HEK293 (cell line): Measurements from ENCODE around the gene LRRC34.

ENCODE experiments used
- CTCF ChIA-PET: fragments of 350-600 bp; formaldehyde crosslinking; extraction: SDS; loops from one replicate; lab custom pipeline; 2021; ENCODE audit warnings: antibody characterized with exemption; lab: Yijun Ruan, JAX
- POLR2A ChIA-PET: fragments of 300-600 bp; formaldehyde crosslinking; extraction: SDS; loops from one replicate; lab custom pipeline; 2020; ENCODE audit warnings: antibody characterized with exemption, inconsistent platforms; lab: Yijun Ruan, JAX
- H3K27ac ChIP-seq: fragments of 200-500 bp; sonication (Bioruptor generic); 2 replicates; pipeline ENCODE4 v1.5.1; 2014; ENCODE audit warnings: low read depth, low read length, control low read depth, inconsistent platforms; ENCODE audit errors: extremely low read depth
- H3K36me3 ChIP-seq, 2 experiments: fragments of 200-500 bp in 1 of 2; sonication (Bioruptor generic) in 1 of 2; 1 replicate in 1 of 2; 2 replicates in 1 of 2; pipeline ENCODE4 v1.5.1; 2014 to 2017; ENCODE audit warnings: inconsistent platforms in 2 of 2, low read length in 2 of 2; ENCODE audit not compliant: control insufficient read depth in 2 of 2, insufficient read depth in 1 of 2
- H3K4me1 ChIP-seq: fragments of 200-500 bp; sonication (Bioruptor generic); 2 replicates; pipeline ENCODE4 v1.5.1; 2014; ENCODE audit warnings: mild to moderate bottlenecking, low read length, inconsistent platforms; ENCODE audit not compliant: control insufficient read depth, insufficient read depth
- H3K4me3 ChIP-seq: 2 replicates; pipeline ENCODE4 v1.5.1; 2011; ENCODE audit warnings: low read depth, mild to moderate bottlenecking, control low read depth, low read length, moderate library complexity
- H3K9me3 ChIP-seq: fragments of 200-500 bp; sonication (Bioruptor generic); 2 replicates; pipeline ENCODE4 v1.5.1; 2014; ENCODE audit warnings: low read depth, low read length, inconsistent platforms; ENCODE audit not compliant: control insufficient read depth, insufficient read depth
- GLI2 ChIP-seq: fragments of 450-650 bp; formaldehyde crosslinking; IDR thresholded peaks from 2 replicates; pipeline ENCODE4; 2017; ENCODE audit warnings: missing biosample characterization, missing genetic modification characterization, low read depth, borderline replicate concordance
- MEIS1 ChIP-seq: sonication (generic); formaldehyde crosslinking; IDR thresholded peaks from 2 replicates; pipeline ENCODE4 v1.8.1; 2022; ENCODE audit warnings: missing genetic modification reagents, mild to moderate bottlenecking, borderline replicate concordance
- OSR2 ChIP-seq: fragments of 450-650 bp; formaldehyde crosslinking; IDR thresholded peaks from 2 replicates; pipeline ENCODE4 v1.5.1; 2016; ENCODE audit warnings: missing biosample characterization, missing genetic modification characterization
- PRDM6 ChIP-seq: fragments of 450-650 bp; formaldehyde crosslinking; IDR thresholded peaks from 2 replicates; pipeline ENCODE4 v1.5.1; 2017; ENCODE audit warnings: missing biosample characterization, missing genetic modification characterization
- SP2 ChIP-seq: fragments of 450-650 bp; formaldehyde crosslinking; IDR thresholded peaks from 2 replicates; pipeline ENCODE4 v1.5.1; 2016; ENCODE audit warnings: missing biosample characterization, missing genetic modification characterization
- SP3 ChIP-seq: fragments of 450-650 bp; formaldehyde crosslinking; IDR thresholded peaks from 2 replicates; pipeline ENCODE4 v1.5.1; 2016; ENCODE audit warnings: missing biosample characterization, missing genetic modification characterization
- WT1 ChIP-seq: fragments of 450-650 bp; formaldehyde crosslinking; IDR thresholded peaks from 2 replicates; pipeline ENCODE4 v1.5.1; 2016; ENCODE audit warnings: missing biosample characterization, missing genetic modification characterization
- ZBTB21 ChIP-seq: fragments of 450-650 bp; formaldehyde crosslinking; IDR thresholded peaks from 2 replicates; pipeline ENCODE4 v1.5.1; 2017; ENCODE audit warnings: missing biosample characterization, missing genetic modification characterization
- ZFP69B ChIP-seq: fragments of 450-650 bp; formaldehyde crosslinking; IDR thresholded peaks from 2 replicates; pipeline ENCODE4 v1.5.1; 2016; ENCODE audit warnings: missing biosample characterization, missing genetic modification characterization
- ZNF132 ChIP-seq: fragments of 450-650 bp; formaldehyde crosslinking; IDR thresholded peaks from 2 replicates; pipeline ENCODE4 v1.5.1; 2017; ENCODE audit warnings: missing biosample characterization, missing genetic modification characterization, borderline replicate concordance
- ZNF140 ChIP-seq: fragments of 450-650 bp; formaldehyde crosslinking; IDR thresholded peaks from 2 replicates; pipeline ENCODE4 v1.5.1; 2016; ENCODE audit warnings: missing biosample characterization, missing genetic modification characterization
- ZNF391 ChIP-seq: fragments of 450-650 bp; formaldehyde crosslinking; IDR thresholded peaks from 2 replicates; pipeline ENCODE4 v1.5.1; 2016; ENCODE audit warnings: low read depth, missing biosample characterization, missing genetic modification characterization, borderline replicate concordance
- ZNF423 ChIP-seq: fragments of 450-650 bp; formaldehyde crosslinking; IDR thresholded peaks from 2 replicates; pipeline ENCODE4 v1.5.1; 2016; ENCODE audit warnings: missing biosample characterization, missing genetic modification characterization
- ZNF473 ChIP-seq: fragments of 450-650 bp; formaldehyde crosslinking; IDR thresholded peaks from 2 replicates; pipeline ENCODE4 v1.5.1; 2017; ENCODE audit warnings: missing biosample characterization, missing genetic modification characterization
- ZNF544 ChIP-seq: fragments of 450-650 bp; formaldehyde crosslinking; IDR thresholded peaks from 2 replicates; pipeline ENCODE4 v1.5.0; 2017; ENCODE audit warnings: missing biosample characterization, missing genetic modification characterization
- ZNF555 ChIP-seq: fragments of 450-650 bp; formaldehyde crosslinking; conservative IDR thresholded peaks from 2 replicates; pipeline ENCODE4 v1.5.1; 2017; ENCODE audit warnings: missing biosample characterization, mild to moderate bottlenecking, missing genetic modification characterization, inconsistent platforms
- ZNF558 ChIP-seq: fragments of 450-650 bp; formaldehyde crosslinking; IDR thresholded peaks from 2 replicates; pipeline ENCODE4 v1.5.1; 2016; ENCODE audit warnings: missing biosample characterization, missing genetic modification characterization
- ZNF658 ChIP-seq: fragments of 450-650 bp; formaldehyde crosslinking; IDR thresholded peaks from 2 replicates; pipeline ENCODE4; 2016; ENCODE audit warnings: missing biosample characterization, missing genetic modification characterization
- TF ChIP-seq, protein P1 (sequence below): fragments of 450-650 bp; formaldehyde crosslinking; IDR thresholded peaks from 2 replicates; pipeline ENCODE4 v1.5.1; 2016; ENCODE audit warnings: missing biosample characterization, missing genetic modification characterization
- TF ChIP-seq, protein P2 (sequence below): fragments of 450-650 bp; formaldehyde crosslinking; optimal IDR thresholded peaks from 2 replicates; pipeline ENCODE3; 2016; ENCODE audit warnings: missing biosample characterization, mild to moderate bottlenecking, missing genetic modification characterization
- TF ChIP-seq, protein P3 (sequence below): fragments of 450-650 bp; formaldehyde crosslinking; IDR thresholded peaks from 2 replicates; pipeline ENCODE4 v1.5.1; 2016; ENCODE audit warnings: missing biosample characterization, missing genetic modification characterization, low read depth
- TF ChIP-seq, protein P4 (sequence below): fragments of 450-650 bp; formaldehyde crosslinking; IDR thresholded peaks from 2 replicates; pipeline ENCODE4 v1.5.1; 2016; ENCODE audit warnings: missing biosample characterization, missing genetic modification characterization, borderline replicate concordance
- TF ChIP-seq, protein P5 (sequence below): fragments of 450-650 bp; formaldehyde crosslinking; IDR thresholded peaks from 2 replicates; pipeline ENCODE4 v1.5.1; 2016; ENCODE audit warnings: missing biosample characterization, missing genetic modification characterization, borderline replicate concordance

Gene LRRC34

GRCh38 chr3:169760479-169760878, 52.2 kb downstream of the LRRC34 start:
- Histone ChIP-seq H3K9me3 (no peaks in the 10 kb centered on the region), H3K4me1 (no peaks in the 10 kb centered on the region), H3K27ac (no peak overlapping the region), H3K4me3 (no peak overlapping the region), H3K36me3 (no peaks in the 10 kb centered on the region)
- POLR2A ChIA-PET, result no interaction called here
- CTCF ChIA-PET, result interaction anchor here (0.6 kb wide), 1 partner anchor 9 kb away, joined by 3 read pairs; the partner anchor contains the start of gene ACTRT3
- TF ChIP-seq ZNF544 (no peak), ZNF132 (tag by site-specific recombination) (no peak), GLI2 (no peak), SP2 (peak; percentile 12; the same call in 1 of the 2 replicates), ZNF555 (tag by site-specific recombination) (no peak), OSR2 (tag by site-specific recombination) (no peak), ZFP69B (no peak), MEIS1 (CRISPR knock-in tag) (no peak), SP3 (tag by site-specific recombination) (no peak), ZNF473 (no peak), PRDM6 (tag by site-specific recombination) (no peak), ZNF658 (tag by site-specific recombination) (no peak), ZNF423 (tag by site-specific recombination) (no peak), WT1 (tag by site-specific recombination) (no peak), ZNF558 (tag by site-specific recombination) (peak; percentile 65), ZBTB21 (tag by site-specific recombination) (peak; percentile 33; the same call in 1 of the 2 replicates), ZNF391 (no peak), ZNF140 (no peak)
- TF ChIP-seq, protein P1, sequence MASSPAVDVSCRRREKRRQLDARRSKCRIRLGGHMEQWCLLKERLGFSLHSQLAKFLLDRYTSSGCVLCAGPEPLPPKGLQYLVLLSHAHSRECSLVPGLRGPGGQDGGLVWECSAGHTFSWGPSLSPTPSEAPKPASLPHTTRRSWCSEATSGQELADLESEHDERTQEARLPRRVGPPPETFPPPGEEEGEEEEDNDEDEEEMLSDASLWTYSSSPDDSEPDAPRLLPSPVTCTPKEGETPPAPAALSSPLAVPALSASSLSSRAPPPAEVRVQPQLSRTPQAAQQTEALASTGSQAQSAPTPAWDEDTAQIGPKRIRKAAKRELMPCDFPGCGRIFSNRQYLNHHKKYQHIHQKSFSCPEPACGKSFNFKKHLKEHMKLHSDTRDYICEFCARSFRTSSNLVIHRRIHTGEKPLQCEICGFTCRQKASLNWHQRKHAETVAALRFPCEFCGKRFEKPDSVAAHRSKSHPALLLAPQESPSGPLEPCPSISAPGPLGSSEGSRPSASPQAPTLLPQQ (tag by site-specific recombination), result no peak
- TF ChIP-seq, protein P2, sequence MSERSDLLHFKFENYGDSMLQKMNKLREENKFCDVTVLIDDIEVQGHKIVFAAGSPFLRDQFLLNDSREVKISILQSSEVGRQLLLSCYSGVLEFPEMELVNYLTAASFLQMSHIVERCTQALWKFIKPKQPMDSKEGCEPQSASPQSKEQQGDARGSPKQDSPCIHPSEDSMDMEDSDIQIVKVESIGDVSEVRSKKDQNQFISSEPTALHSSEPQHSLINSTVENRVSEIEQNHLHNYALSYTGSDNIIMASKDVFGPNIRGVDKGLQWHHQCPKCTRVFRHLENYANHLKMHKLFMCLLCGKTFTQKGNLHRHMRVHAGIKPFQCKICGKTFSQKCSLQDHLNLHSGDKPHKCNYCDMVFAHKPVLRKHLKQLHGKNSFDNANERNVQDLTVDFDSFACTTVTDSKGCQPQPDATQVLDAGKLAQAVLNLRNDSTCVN (tag by site-specific recombination), result no peak
- TF ChIP-seq, protein P3, sequence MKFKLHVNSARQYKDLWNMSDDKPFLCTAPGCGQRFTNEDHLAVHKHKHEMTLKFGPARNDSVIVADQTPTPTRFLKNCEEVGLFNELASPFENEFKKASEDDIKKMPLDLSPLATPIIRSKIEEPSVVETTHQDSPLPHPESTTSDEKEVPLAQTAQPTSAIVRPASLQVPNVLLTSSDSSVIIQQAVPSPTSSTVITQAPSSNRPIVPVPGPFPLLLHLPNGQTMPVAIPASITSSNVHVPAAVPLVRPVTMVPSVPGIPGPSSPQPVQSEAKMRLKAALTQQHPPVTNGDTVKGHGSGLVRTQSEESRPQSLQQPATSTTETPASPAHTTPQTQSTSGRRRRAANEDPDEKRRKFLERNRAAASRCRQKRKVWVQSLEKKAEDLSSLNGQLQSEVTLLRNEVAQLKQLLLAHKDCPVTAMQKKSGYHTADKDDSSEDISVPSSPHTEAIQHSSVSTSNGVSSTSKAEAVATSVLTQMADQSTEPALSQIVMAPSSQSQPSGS, result no peak
- TF ChIP-seq, protein P4, sequence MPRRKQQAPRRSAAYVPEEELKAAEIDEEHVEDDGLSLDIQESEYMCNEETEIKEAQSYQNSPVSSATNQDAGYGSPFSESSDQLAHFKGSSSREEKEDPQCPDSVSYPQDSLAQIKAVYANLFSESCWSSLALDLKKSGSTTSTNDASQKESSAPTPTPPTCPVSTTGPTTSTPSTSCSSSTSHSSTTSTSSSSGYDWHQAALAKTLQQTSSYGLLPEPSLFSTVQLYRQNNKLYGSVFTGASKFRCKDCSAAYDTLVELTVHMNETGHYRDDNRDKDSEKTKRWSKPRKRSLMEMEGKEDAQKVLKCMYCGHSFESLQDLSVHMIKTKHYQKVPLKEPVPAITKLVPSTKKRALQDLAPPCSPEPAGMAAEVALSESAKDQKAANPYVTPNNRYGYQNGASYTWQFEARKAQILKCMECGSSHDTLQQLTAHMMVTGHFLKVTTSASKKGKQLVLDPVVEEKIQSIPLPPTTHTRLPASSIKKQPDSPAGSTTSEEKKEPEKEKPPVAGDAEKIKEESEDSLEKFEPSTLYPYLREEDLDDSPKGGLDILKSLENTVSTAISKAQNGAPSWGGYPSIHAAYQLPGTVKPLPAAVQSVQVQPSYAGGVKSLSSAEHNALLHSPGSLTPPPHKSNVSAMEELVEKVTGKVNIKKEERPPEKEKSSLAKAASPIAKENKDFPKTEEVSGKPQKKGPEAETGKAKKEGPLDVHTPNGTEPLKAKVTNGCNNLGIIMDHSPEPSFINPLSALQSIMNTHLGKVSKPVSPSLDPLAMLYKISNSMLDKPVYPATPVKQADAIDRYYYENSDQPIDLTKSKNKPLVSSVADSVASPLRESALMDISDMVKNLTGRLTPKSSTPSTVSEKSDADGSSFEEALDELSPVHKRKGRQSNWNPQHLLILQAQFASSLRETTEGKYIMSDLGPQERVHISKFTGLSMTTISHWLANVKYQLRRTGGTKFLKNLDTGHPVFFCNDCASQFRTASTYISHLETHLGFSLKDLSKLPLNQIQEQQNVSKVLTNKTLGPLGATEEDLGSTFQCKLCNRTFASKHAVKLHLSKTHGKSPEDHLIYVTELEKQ (tag by site-specific recombination), result no peak
- TF ChIP-seq, protein P5, sequence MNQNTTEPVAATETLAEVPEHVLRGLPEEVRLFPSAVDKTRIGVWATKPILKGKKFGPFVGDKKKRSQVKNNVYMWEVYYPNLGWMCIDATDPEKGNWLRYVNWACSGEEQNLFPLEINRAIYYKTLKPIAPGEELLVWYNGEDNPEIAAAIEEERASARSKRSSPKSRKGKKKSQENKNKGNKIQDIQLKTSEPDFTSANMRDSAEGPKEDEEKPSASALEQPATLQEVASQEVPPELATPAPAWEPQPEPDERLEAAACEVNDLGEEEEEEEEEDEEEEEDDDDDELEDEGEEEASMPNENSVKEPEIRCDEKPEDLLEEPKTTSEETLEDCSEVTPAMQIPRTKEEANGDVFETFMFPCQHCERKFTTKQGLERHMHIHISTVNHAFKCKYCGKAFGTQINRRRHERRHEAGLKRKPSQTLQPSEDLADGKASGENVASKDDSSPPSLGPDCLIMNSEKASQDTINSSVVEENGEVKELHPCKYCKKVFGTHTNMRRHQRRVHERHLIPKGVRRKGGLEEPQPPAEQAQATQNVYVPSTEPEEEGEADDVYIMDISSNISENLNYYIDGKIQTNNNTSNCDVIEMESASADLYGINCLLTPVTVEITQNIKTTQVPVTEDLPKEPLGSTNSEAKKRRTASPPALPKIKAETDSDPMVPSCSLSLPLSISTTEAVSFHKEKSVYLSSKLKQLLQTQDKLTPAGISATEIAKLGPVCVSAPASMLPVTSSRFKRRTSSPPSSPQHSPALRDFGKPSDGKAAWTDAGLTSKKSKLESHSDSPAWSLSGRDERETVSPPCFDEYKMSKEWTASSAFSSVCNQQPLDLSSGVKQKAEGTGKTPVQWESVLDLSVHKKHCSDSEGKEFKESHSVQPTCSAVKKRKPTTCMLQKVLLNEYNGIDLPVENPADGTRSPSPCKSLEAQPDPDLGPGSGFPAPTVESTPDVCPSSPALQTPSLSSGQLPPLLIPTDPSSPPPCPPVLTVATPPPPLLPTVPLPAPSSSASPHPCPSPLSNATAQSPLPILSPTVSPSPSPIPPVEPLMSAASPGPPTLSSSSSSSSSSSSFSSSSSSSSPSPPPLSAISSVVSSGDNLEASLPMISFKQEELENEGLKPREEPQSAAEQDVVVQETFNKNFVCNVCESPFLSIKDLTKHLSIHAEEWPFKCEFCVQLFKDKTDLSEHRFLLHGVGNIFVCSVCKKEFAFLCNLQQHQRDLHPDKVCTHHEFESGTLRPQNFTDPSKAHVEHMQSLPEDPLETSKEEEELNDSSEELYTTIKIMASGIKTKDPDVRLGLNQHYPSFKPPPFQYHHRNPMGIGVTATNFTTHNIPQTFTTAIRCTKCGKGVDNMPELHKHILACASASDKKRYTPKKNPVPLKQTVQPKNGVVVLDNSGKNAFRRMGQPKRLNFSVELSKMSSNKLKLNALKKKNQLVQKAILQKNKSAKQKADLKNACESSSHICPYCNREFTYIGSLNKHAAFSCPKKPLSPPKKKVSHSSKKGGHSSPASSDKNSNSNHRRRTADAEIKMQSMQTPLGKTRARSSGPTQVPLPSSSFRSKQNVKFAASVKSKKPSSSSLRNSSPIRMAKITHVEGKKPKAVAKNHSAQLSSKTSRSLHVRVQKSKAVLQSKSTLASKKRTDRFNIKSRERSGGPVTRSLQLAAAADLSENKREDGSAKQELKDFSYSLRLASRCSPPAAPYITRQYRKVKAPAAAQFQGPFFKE (tag by site-specific recombination), result no peak
